ENCODE results near the gene DNAI2.

DNAI2 gene

DNA sequence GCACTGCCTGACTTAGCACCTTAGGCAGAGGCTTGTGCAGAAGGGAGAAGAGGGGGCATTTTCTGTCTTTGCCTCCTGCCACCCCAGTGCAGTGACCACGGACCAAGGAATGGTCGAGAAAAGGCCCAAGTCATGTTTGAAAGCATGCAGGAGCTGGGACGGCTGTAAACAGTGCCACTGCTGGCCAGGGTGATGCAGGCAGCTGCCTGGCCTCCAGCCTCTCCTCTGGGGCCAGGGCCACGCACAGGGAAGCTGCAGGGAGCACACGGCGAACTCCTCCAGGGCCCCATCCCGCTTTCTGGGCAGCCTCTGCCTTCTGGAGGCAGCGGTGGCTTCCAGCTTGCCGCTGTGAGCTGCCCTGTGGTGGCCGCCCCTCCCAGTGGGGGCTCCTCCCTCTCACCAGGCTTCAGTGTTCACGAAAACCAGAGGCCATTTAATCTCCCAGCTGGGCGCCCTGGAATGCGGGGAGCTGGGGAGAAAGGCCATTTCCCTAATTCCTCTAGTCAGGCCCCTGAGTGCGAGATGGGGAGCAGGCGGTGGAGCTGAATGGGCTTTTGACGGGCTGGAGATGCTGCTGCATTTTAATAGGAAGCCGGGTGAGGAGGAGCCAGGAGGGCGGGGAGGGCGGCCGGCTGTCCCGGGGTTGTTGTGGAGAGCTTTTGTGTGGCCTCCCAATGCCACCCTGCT is 28.7 kb upstream of the DNAI2 start:
- H3K4me3 ChIP-seq (ENCODE audit: extremely low read depth, insufficient read depth, low read length, poor library complexity, severe bottlenecking), result no peak overlapping the region
- no peaks in the 10 kb centered on the region for H3K36me3 ChIP-seq (ENCODE audit: control insufficient read depth, insufficient read depth, low read length)
- WGBS, 2 experiments (ENCODE audit: insufficient coverage in 2 of 2), result 9 to 17% methylated on average over 10 to 15 of the region's 21 CpGs
- peak overlapping the region; percentile 53 for H3K27ac ChIP-seq (ENCODE audit: low read depth, low read length, severe bottlenecking)
- no peaks in the 10 kb centered on the region for H3K9me3 ChIP-seq (ENCODE audit: control insufficient read depth, low read length)
- H3K4me1 ChIP-seq (ENCODE audit: control insufficient read depth, insufficient read depth, low read length, poor library complexity, severe bottlenecking), result peaks cover 12% of the 10 kb centered on the region

DNA sequence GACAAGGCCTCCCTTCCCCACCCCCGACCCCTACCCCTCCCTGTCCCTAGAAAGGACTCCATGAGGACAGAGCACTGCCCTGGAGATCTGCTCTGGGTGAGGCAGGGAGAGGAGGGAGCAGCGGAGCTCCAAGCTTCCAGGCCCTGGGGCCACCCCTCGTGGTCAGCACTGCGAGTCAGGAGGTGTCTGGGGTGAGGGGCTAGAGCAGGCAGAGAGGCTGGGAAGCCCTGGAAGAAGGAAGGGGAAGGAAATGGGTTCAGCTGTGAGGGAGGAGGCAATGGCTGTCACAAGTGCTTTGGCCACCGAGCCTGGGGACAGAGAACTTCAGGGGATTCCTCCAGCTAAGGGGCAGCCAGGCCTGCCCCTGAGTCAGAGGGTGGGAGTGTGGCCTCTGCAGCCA is 28.2 kb upstream of the DNAI2 start:
- no peaks in the 10 kb centered on the region for H3K9me3 ChIP-seq (ENCODE audit: control insufficient read depth, low read length)
- 34 to 49% methylated on average over 3 of the region's 5 CpGs for WGBS, 2 experiments (ENCODE audit: insufficient coverage in 2 of 2)
- H3K4me3 ChIP-seq (ENCODE audit: extremely low read depth, insufficient read depth, low read length, poor library complexity, severe bottlenecking), result no peak overlapping the region
- H3K4me1 ChIP-seq (ENCODE audit: control insufficient read depth, insufficient read depth, low read length, poor library complexity, severe bottlenecking), result peaks cover 12% of the 10 kb centered on the region
- H3K27ac ChIP-seq (ENCODE audit: low read depth, low read length, severe bottlenecking), result peak overlapping the region; percentile 53
- no peaks in the 10 kb centered on the region for H3K36me3 ChIP-seq (ENCODE audit: control insufficient read depth, insufficient read depth, low read length)

DNA sequence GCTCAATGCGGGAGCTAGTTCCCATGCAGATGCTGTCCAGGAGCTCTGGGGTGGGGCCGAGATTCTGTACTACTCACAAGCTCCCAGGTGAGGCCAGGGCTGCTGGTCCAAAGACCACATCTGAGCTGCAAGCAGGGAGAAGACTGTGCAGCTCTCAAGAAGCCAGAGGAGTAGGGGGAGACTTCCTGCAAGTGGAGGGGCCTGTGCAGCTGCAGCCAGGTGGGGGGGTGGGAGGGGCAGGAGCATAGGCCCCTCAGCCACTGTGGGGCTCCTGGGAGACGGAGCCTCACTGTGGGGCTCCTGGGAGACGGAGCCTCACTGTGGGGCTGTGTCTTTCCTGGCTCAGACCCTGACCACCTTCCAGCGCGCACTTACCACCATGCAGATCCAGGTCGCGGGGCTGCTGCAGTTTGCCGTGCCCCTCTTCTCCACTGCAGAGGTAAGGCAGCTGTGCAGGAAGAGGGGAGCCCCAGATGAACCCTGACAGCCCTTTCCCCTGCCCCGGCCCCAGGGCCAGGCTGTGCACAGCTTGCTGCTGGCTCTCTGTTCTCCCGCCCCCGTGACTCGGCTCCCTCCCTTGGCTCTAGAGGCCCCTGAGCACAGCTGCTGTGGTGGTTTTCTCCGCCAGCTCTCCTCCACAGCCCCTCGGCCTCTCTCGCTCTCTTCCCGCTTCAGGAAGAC is 24.3 kb upstream of the DNAI2 start:
- no peak overlapping the region for H3K4me3 ChIP-seq (ENCODE audit: extremely low read depth, insufficient read depth, low read length, poor library complexity, severe bottlenecking)
- H3K9me3 ChIP-seq (ENCODE audit: control insufficient read depth, low read length), result no peaks in the 10 kb centered on the region
- H3K4me1 ChIP-seq (ENCODE audit: control insufficient read depth, insufficient read depth, low read length, poor library complexity, severe bottlenecking), result peaks cover 10% of the 10 kb centered on the region
- no peaks in the 10 kb centered on the region for H3K36me3 ChIP-seq (ENCODE audit: control insufficient read depth, insufficient read depth, low read length)
- H3K27ac ChIP-seq (ENCODE audit: low read depth, low read length, severe bottlenecking), result no peak overlapping the region
- WGBS, 2 experiments (ENCODE audit: insufficient coverage in 2 of 2), result 74 to 86% methylated on average over 14 of the region's 17 CpGs

DNA sequence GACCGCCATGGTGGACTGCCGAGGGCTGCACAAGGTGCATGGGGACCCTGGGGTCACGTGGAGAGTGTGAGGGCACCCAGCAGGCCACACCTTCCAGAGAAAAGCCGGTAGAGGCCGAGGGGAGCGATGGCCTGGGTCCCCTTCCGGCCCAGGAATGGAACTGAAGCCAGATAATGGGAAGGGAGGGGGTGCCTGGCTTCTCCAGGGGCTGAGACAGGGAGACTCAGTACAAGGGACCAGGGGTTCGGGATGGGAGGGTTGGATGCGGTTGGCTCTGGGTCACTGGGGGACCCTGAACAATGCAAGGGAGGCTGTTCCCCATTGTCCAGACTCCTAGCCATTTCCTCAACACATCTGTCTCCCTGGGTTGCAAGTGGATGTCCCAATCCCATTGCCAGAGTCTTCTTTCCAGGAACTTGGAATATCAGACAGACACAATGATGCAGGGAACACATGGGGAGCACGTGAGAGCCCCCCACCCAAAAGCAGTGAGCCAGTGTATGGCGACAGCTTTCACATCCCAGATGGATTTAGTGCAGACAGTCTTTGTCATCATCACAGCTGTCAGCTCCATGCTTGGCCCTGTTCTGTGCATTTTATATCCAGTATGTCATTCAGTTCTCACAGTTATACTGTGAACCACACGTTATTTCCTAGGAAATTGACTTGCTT is 23.6 kb upstream of the DNAI2 start:
- Histone ChIP-seq H3K36me3 (ENCODE audit: control insufficient read depth, insufficient read depth, low read length) (no peaks in the 10 kb centered on the region), H3K4me1 (ENCODE audit: control insufficient read depth, insufficient read depth, low read length, poor library complexity, severe bottlenecking) (peaks cover 4% of the 10 kb centered on the region), H3K27ac (ENCODE audit: low read depth, low read length, severe bottlenecking) (no peak overlapping the region), H3K9me3 (ENCODE audit: control insufficient read depth, low read length) (no peaks in the 10 kb centered on the region), H3K4me3 (ENCODE audit: extremely low read depth, insufficient read depth, low read length, poor library complexity, severe bottlenecking) (no peak overlapping the region)
- 71 to 72% methylated on average over 9 to 10 of the region's 12 CpGs for WGBS, 2 experiments (ENCODE audit: insufficient coverage in 2 of 2)

DNA sequence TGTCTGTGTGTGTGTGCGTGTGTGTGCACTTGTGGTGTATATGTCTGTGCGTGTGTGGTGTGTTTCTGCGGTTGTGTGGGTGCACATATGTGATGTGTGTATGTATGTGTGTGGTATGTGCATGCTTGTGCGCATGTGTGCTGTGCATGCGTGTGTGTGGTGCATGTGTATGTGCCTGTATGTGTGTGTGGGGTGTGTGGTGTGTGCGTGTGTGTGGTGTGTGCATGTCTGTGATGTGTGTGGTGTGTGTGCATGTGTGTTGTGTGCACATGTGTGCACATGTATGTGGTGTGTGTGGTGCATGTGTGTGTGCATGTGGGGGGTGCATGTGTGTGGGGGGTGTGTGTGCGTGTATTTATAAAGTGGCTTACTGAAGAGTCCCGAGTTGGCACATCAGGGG is 23.0 kb upstream of the DNAI2 start:
- Histone ChIP-seq H3K4me3 (ENCODE audit: extremely low read depth, insufficient read depth, low read length, poor library complexity, severe bottlenecking) (no peak overlapping the region), H3K27ac (ENCODE audit: low read depth, low read length, severe bottlenecking) (no peak overlapping the region), H3K4me1 (ENCODE audit: control insufficient read depth, insufficient read depth, low read length, poor library complexity, severe bottlenecking) (peaks cover under 1% of the 10 kb centered on the region), H3K36me3 (ENCODE audit: control insufficient read depth, insufficient read depth, low read length) (no peaks in the 10 kb centered on the region), H3K9me3 (ENCODE audit: control insufficient read depth, low read length) (no peaks in the 10 kb centered on the region)
- WGBS, 2 experiments (ENCODE audit: insufficient coverage in 2 of 2), result 79 to 83% methylated on average over 5 of the region's 8 CpGs

DNA sequence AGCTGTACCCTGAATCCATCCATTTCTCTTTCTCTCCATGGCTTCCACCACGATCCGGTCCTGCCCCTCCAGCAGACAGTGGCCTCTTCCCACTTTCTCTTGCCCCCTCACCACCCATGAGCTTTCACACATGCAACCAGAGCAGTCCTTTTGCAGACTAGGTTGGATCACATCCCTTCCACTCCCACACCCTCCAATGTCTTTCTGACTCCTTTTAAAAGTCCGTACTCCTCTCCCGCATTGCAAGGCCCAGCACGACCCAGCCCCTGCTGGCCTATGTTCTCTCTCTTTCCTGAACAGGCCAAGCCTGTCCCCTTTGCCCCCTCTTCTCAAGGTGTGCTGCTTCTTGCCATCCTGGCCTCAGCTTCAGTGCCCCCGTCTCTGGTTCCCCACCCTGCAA is 22.5 kb upstream of the DNAI2 start:
- no peaks in the 10 kb centered on the region for H3K4me1 ChIP-seq (ENCODE audit: control insufficient read depth, insufficient read depth, low read length, poor library complexity, severe bottlenecking)
- H3K4me3 ChIP-seq (ENCODE audit: extremely low read depth, insufficient read depth, low read length, poor library complexity, severe bottlenecking), result no peak overlapping the region
- H3K9me3 ChIP-seq (ENCODE audit: control insufficient read depth, low read length), result no peaks in the 10 kb centered on the region
- no peaks in the 10 kb centered on the region for H3K36me3 ChIP-seq (ENCODE audit: control insufficient read depth, insufficient read depth, low read length)
- 88 to 92% methylated on average over 6 of the region's 6 CpGs for WGBS, 2 experiments (ENCODE audit: insufficient coverage in 2 of 2)
- H3K27ac ChIP-seq (ENCODE audit: low read depth, low read length, severe bottlenecking), result no peak overlapping the region

DNA sequence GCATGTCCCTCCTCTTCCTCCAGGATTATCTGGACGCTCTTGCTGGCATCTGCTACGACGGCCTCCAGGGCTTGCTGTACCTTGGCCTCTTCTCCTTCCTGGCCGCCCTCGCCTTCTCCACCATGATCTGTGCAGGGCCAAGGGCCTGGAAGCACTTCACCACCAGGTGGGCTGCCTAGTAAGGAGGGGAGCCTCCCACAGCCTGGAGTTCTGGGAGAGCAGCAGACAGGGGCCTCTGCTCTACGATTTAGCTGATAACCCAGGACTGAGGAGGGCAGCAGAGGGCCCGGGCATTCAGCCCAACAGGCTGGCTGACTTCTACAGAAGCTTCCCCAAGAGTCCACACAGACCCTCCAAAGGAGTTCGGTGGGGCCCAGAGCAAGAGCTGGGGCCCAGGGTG is 21.8 kb upstream of the DNAI2 start:
- 79 to 84% methylated on average over 5 to 6 of the region's 8 CpGs for WGBS, 2 experiments (ENCODE audit: insufficient coverage in 2 of 2)
- Histone ChIP-seq H3K4me3 (ENCODE audit: extremely low read depth, insufficient read depth, low read length, poor library complexity, severe bottlenecking) (no peak overlapping the region), H3K27ac (ENCODE audit: low read depth, low read length, severe bottlenecking) (no peak overlapping the region), H3K36me3 (ENCODE audit: control insufficient read depth, insufficient read depth, low read length) (no peaks in the 10 kb centered on the region), H3K9me3 (ENCODE audit: control insufficient read depth, low read length) (no peaks in the 10 kb centered on the region), H3K4me1 (ENCODE audit: control insufficient read depth, insufficient read depth, low read length, poor library complexity, severe bottlenecking) (no peaks in the 10 kb centered on the region)

DNA sequence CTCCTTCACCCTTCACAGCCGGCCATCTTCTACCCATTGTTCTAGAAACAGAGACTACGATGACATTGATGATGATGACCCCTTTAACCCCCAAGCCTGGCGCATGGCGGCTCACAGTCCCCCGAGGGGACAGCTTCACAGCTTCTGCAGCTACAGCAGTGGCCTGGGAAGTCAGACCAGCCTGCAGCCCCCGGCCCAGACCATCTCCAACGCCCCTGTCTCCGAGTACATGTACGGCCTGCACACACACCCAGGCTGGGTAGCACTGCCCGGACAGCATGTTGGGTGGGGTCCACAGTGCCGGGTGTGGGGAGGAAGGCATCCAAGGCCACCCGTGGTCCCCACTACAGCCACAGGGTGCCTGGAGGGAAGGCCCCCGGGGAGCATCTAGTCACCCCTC is 21.0 kb upstream of the DNAI2 start:
- Histone ChIP-seq H3K36me3 (ENCODE audit: control insufficient read depth, insufficient read depth, low read length) (no peaks in the 10 kb centered on the region), H3K27ac (ENCODE audit: low read depth, low read length, severe bottlenecking) (no peak overlapping the region), H3K4me3 (ENCODE audit: extremely low read depth, insufficient read depth, low read length, poor library complexity, severe bottlenecking) (no peak overlapping the region), H3K9me3 (ENCODE audit: control insufficient read depth, low read length) (no peaks in the 10 kb centered on the region), H3K4me1 (ENCODE audit: control insufficient read depth, insufficient read depth, low read length, poor library complexity, severe bottlenecking) (no peaks in the 10 kb centered on the region)
- WGBS, 2 experiments (ENCODE audit: insufficient coverage in 2 of 2), result 92 to 93% methylated on average over 5 to 9 of the region's 13 CpGs

DNA sequence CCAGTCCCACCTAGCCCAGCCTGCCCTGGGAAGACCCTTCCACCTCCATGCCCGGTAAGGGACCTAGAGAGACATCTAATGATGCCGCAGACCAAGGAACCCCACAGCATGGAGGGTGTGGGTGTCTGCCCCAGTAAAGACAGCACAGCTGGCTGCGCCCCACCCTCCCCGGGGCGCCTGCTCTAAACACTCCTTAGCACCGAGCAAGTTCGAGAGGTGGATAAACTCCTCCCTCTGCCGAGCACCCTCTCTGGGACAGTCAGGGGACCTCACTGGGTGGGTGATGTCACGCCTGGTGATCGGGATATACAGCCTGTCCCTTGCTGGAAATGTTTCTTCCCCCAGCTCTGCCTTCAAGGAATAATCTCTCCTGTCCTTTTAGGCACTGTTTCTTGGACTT is 16.7 kb upstream of the DNAI2 start:
- Histone ChIP-seq H3K9me3 (ENCODE audit: control insufficient read depth, low read length) (no peaks in the 10 kb centered on the region), H3K4me3 (ENCODE audit: extremely low read depth, insufficient read depth, low read length, poor library complexity, severe bottlenecking) (no peak overlapping the region), H3K27ac (ENCODE audit: low read depth, low read length, severe bottlenecking) (no peak overlapping the region), H3K36me3 (ENCODE audit: control insufficient read depth, insufficient read depth, low read length) (no peaks in the 10 kb centered on the region), H3K4me1 (ENCODE audit: control insufficient read depth, insufficient read depth, low read length, poor library complexity, severe bottlenecking) (peaks cover 4% of the 10 kb centered on the region)
- 88 to 92% methylated on average over 6 to 9 of the region's 10 CpGs for WGBS, 2 experiments (ENCODE audit: insufficient coverage in 2 of 2)

DNA sequence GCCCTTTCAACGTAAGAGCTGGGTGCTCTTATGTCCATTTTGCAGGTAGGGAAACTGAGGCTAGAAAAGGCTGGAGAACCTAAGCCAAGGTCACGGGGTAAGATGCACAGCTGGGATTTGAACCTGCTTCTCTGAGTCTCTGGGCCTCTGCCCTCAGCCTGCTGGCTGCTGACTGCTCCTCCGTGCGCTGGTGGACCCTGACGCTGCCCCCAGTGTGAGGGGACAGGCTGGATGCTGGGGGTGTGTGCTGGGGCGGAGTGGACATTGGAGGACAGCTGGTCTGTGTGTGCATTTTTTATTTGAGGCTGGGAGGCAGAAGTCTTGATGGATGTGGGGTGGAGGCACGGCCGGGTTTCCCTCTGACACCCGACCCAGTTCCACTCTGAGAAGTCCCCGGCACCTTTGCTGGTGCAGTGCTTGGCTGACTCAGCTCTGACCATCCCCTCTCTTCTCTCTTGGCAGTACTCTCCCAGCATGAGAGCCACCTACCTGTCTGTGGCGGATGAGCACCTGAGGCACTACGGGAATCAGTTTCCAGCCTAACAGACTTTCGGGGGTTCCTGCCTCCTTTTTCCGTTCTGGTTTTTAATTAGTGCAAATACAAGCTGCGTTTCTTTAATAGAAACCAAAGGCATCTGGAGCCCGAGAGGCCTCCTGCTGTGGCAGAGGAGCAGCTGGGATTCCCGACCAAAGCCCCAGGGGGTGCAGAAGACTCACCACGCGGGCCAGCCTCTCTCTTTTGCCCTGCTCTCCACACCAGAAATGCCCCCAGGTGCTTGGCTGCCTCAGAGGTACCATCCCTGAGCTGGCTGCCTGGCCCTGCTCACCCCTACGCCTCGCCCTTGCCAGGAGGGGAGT is 14.1 kb upstream of the DNAI2 start:
- Histone ChIP-seq H3K4me3 (ENCODE audit: extremely low read depth, insufficient read depth, low read length, poor library complexity, severe bottlenecking) (no peak overlapping the region), H3K9me3 (ENCODE audit: control insufficient read depth, low read length) (no peaks in the 10 kb centered on the region), H3K36me3 (ENCODE audit: control insufficient read depth, insufficient read depth, low read length) (no peaks in the 10 kb centered on the region), H3K4me1 (ENCODE audit: control insufficient read depth, insufficient read depth, low read length, poor library complexity, severe bottlenecking) (peaks cover 4% of the 10 kb centered on the region), H3K27ac (ENCODE audit: low read depth, low read length, severe bottlenecking) (no peak overlapping the region)
- WGBS, 2 experiments (ENCODE audit: insufficient coverage in 2 of 2), result 54 to 60% methylated on average over 15 to 18 of the region's 21 CpGs
